Gastroesophageal sphincter (tissue), 3 donors: Measurements from ENCODE around the gene MEIS2.

ENCODE experiments used
- CTCF ChIP-seq, 4 experiments: fragments of 200-600 bp in 2 of 4; fragments of 450-650 bp in 2 of 4; sonication (generic) in 1 of 4; IDR thresholded peaks; one replicate each; pipeline ENCODE4 v1.5.1; 2017 to 2019; ENCODE audit warnings: antibody characterized with exemption in 4 of 4, mild to moderate bottlenecking in 2 of 4, moderate library complexity in 2 of 4
- POLR2A ChIP-seq, 2 donors: fragments of 450-650 bp; IDR thresholded peaks; one replicate each; pipeline ENCODE4 v1.6.1; 2017; ENCODE audit warnings: antibody characterized with exemption in 2 of 2, mild to moderate bottlenecking in 2 of 2, moderate library complexity in 1 of 2
- POLR2AphosphoS5 ChIP-seq: sonication (generic); formaldehyde crosslinking; IDR thresholded peaks from one replicate; pipeline ENCODE4 v1.6.1; 2017; ENCODE audit warnings: antibody characterized with exemption

- TF ChIP-seq CTCF (IDR thresholded peaks at IDR 0.05) (no peak), POLR2A (IDR thresholded peaks at IDR 0.05) (no peak), POLR2AphosphoS5 (no peak)
These were observed 24.6 kb downstream of the MEIS2 start for GRCh38 chr15:37075777-37076176.
